Kidney glomerular epithelial cell (primary cell): ENCODE measurements around the gene ZFP3.
"Not testable (repeated sequence)": the region's sequence is repeated elsewhere in the genome, so short reads cannot be mapped to it uniquely, and the experiment has no call there.

ENCODE experiments used
- DNase-seq: peaks from one replicate; lab custom pipeline; 2025; lab: John Stamatoyannopoulos, UW

Gene ZFP3

DNA sequence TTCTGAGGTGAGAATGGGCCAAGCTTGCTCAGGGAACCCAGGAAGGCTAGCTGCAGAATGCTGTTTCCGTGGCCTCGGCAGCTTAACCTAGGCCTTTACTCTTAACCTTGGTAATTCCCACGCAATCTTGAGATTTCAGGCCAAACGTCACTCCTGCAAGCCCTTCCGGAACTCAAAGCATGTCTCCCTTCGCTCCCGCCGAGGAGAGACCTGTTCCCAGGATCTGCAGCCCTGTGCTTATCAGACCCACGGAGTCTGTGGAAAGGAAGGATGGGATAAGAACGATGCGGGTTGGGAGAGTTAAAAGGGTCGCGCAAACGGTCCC, 524 bp upstream of the ZFP3 start:
- no peak for DNase-seq

DNA sequence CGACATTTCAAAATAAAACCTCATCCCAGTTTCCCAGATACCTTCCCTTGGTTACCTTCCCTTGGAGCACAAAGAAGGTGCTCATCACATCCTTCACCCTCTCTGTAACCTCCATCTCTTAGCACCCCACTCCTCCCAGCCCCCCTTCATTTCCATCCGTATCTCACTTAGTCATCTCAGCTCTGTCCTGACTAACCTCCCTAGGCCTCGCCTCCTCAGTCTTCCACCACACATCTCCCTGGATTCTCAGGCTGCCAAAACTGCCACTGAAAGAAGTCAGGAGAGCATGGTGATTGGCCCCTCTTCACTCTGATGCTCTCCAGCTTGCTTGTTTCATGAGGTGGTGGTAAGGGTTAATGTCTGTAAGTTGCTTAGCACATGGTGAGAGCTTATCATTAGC, 2.3 kb downstream of the ZFP3 start:
- DNase-seq = no peak

DNA sequence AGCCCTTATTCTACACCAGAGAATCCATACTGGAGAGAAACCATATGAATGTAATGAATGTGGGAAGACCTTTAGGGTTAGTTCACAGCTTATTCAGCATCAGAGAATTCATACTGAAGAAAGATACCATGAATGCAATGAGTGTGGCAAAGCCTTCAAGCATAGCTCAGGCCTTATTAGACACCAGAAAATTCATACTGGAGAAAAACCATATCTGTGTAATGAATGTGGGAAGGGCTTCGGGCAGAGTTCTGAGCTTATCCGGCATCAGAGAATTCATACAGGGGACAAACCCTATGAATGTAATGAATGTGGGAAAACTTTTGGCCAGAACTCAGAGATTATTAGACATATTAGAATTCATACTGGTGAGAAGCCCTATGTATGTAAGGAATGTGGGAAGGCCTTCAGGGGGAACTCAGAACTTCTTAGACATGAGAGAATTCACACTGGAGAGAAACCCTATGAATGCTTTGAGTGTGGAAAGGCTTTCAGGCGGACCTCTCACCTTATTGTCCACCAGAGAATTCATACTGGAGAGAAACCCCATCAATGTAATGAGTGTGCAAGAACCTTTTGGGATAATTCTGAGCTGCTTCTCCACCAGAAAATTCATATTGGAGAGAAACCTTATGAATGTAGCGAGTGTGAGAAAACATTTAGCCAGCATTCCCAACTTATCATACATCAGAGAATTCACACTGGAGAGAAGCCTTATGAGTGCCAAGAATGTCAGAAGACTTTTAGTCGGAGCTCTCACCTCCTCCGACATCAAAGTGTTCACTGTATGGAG, 14.1 kb downstream of the ZFP3 start:
- no peak for DNase-seq

DNA sequence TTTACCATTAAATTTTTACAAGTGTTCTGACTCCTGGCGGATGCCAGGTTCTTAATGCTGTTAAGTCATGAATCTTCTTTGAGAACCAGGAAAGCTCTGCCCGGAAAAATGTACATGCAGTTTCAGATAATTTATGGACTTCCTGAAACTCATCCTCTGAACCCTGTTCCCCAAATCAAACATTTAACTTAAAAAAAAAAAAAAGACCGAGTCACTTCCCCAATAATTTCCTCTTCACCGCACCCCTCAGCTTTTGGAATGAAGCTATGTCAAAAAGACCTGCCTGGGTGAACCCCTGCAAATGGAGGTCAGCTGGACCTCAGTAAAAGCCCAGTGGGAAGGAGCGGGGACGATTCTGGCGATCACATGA, 18.4 kb downstream of the ZFP3 start:
- DNase-seq = no peak

DNA sequence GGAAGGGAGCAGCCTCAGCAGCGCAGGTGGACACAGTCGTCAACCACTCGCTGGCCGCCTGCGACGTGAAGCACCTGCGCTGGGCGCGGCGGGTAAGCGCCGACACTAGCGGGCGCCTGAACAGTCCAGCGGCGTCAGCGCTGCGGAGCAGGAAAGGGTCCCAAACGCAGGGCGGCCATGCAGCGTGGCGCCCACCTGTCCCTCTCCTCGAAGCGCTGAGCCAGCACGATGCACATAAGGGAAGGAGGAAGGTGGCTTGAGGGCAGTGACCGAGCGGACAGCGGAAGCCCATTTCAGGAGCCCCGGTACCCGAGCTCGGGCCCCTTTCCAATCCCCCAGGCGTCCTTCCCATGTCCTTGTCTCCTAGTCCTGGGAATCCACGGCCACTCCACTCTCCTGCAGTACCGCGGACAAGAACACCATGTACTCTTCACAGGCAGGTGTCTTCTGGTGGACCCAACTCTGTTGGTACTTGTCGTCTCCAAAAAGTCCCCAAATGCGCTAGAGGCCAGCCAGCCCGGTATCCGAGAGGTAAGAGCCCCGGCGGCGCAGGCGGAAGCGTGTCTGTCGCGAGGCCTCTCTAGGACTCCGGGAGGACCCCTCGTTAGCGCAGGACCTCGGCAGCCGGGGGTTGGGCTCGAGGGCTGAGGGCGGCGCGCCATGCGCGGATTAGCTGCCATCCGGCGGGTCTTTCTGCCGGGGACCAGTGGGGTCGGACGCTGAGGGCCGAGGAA, 19.0 kb downstream of the ZFP3 start:
- no peak for DNase-seq

- DNase-seq = no peak
These were observed 21.0 kb downstream of the ZFP3 start for GRCh38 chr17:5099271-5099670.

DNA sequence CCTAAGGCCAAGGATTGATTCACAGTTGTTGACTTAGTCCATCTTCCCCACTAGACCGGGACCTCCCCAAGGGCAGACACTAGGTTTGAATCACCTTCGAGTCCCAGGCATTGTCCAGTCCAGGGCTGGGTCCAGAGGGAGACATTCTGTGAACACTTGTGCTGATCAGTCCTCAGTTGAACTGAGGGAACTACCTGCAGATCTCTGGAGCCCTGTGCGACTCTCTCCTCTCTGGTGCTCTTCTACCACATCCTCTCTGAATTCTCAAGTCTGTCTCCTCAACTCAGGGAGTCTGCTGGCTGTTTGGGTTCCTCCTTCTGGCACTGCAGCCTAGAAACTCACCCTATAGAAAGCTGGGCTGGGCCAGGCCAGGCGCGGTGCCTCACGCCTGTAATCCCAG, 22.6 kb downstream of the ZFP3 start:
- DNase-seq = no peak

- no peak for DNase-seq
These were observed 32.5 kb downstream of the ZFP3 start for GRCh38 chr17:5110816-5111215.

GRCh38 chr17:5111402-5112204, 33.3 kb downstream of the ZFP3 start, which contains the start of gene ZNF232:
ZNF232 (minus strand) TSS chr17:5111878; CDS start chr17:5111822, 56 bp downstream.
- peak; percentile 78 for DNase-seq

DNA sequence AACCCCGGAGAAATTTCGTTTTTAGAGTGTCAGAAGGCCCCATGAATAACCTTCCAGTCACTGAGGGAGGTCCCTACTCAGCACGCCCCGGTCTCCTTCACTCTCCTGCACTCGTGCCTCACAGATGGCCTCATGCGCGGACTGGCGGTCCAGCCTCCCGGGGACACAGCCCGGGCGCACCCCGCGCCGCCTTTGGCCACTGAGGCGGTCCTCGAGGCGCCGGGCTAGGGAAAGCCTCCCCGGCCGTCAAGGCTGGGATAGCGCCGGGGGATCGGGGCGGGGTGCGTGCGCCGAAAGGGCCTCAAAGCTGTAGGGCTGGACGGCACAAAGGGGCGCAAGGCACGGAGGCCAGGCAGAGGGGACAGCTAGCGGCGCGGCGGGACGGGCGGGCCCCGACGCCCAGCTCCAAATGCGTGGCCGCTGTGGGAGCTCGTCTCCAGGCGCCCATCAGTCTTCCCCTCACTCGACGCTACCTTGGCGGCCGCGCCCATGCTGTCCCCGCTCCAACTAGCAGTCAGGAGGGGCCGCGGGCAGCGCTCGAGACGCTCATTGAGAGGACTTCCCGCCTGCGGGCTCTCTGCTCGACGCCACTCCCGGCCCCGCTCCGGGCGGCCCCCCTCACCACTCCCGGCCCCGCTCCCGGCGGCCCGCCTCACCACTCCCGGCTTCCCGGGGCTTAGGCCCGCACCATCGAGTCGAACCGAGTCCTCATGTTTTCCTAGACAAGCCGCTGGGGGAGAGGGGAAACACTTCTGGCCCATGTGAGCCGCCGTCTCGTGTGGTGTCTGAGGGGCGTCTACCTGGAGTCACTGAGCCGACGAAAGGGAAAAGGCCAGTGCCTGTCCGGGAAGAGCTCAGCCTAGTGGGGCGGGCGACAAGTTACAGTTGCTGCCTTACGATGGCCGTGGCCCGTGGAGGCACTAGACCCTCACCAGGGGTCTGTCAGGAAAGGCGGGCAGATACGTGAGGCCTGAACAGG, 37.7 kb downstream of the ZFP3 start, which contains the start of gene USP6:
TSS of gene USP6 (plus strand) at position 360 of the 979 bp plus-strand sequence. CDS start 14,336 bp downstream, outside the sequence.
- no peak for DNase-seq

- no peak for DNase-seq
These were observed 40.0 kb downstream of the ZFP3 start for GRCh38 chr17:5118219-5118618.

GRCh38 chr17:5120036-5120435, 41.8 kb downstream of the ZFP3 start:
- DNase-seq = no peak

DNA sequence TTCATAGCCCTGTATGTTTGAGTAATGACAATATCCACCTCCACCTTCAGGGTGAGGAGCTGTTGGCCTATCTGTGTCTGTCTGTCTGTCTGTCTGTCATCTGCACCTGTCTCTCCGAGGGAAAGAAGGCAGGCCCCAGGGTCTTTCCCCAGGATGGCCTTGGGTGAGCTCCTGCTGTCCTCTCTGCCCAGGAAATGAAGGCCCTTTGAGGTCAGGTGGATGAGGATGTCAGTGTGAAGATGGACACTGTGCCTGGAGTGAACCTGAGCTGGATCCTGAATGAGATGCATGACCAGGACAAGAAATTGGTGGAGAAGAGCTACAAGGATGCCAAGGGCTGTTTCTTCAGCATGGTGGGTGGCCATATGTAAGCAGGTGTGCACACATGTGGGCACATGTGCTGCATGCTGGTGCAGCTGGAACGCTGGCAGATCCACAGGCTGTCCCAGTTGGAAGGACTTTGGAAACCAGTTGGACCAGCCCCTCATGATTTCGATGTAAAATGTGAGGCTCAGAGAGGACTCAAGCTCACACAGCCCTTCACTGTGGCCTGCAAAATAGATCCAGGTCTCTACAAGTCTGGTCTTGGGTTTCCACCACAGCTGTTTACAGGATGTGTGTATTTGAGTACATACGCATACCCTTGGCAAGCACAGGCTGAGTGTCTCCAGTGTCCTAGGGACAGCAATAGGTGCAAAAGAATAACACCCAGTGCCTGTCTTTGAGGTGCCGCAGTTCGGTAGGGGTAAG, 42.3 kb downstream of the ZFP3 start:
- DNase-seq = not testable (repeated sequence)

- no peak for DNase-seq
These were observed 43.0 kb downstream of the ZFP3 start for GRCh38 chr17:5121186-5121841.

GRCh38 chr17:5122056-5122455, 43.8 kb downstream of the ZFP3 start:
- DNase-seq = not testable (repeated sequence)

DNA sequence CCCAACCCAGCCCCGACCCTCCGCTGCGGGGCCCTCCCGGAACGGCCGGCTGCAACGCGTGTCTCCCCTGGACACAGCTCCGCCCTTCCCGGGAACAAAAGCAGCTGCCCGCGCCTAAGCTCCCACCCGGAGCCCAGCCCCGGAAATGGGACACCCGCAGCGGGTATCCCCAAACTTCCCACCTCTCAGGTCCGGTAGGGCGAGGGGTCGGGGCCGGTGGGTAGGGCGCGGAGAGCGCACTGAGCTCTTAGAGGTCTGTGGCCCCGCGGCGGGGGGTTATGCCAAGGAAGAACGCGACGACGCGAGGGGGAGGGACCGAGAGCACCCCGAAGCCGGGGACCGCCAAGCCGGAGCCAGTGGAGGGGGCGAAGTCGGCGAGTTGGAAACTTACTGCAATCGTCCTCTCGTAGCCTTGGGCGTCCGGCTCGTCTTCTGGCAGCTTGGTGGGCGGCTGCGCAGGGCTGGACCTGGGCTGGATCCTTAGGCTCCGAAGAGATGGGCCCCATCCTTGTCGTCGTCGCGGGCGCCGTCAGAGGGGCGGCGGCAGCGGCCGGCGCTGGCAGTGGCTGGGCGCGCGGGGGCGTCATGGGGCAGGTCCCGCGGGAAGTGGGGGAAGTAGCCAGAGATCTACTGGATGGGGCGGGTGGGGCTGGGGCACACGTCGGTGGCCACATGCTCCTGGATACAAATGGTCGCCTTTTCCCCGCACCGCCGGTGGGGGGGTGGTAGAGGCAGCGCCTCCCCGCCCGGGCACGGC, 44.5 kb downstream of the ZFP3 start:
- no peak for DNase-seq

GRCh38 chr17:5123343-5124124, 45.3 kb downstream of the ZFP3 start:
- no peak for DNase-seq

DNA sequence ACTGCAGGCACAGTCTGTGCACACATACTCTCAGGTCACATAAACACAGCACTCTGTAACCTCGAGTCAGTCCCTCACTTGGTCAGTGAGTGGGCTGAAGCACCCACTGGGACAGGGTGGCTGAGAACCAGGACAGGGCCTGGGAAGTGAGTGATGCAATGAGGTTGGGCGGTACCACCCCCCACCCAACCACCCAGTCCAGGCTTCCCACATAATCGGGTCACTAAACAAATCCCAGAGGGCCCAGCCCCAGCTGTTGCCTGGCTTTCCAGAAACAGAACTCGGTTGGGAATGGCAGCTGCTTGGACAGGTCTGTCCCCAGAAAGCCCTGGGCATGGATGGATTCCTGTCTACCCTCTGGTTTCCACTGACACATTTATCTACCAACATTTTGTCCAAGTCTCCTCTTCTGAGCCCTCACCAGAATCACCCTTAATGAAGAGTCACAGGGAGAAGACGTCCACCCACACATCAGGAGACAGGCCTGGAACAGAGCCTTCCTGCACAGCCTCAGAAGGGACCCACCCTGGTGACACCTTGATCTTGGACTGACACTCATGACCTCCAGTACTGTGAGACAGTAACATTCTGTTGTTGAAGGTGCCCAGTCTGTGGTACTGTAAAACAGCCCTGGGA, 46.0 kb downstream of the ZFP3 start:
- DNase-seq = not testable (repeated sequence)
